Activated T-cell treated with anti-CD3 and anti-CD28 coated beads, Interleukin-2, amount 50 U/mL, for 72 hours (primary cell): ENCODE results near the gene POLN. TPM values are rescaled to one million over a fixed set of nuclear protein-coding genes. Genes with fewer than 3 reads are reported as not detected.

Source experiments
- ATAC-seq, 2 donors: fragments of 150-1000 bp; cut with Tn5 transposase; replicated peaks in 1 of 2; 2 replicates each; pipeline ENCODE4 v1.10.0; 2021; ENCODE audit warnings: moderate library complexity in 2 of 2, mild to moderate bottlenecking in 1 of 2
- DNase-seq, 2 donors: peaks; one replicate each; pipeline ENCODE4 v3.0.0; 2021 to 2022; ENCODE audit warnings: mixed read lengths in 1 of 2
- H3K27ac Mint-ChIP-seq: one replicate; pipeline ENCODE4 v1.8.0; 2022; ENCODE audit warnings: mild to moderate bottlenecking, moderate library complexity, mixed read lengths
- H3K27me3 Mint-ChIP-seq: one replicate; pipeline ENCODE4 v1.8.0; 2022; ENCODE audit warnings: low read depth, mixed read lengths
- H3K36me3 Mint-ChIP-seq, 2 donors: one replicate each; pipeline ENCODE4 v1.8.0; 2022; ENCODE audit warnings: mixed read lengths in 2 of 2, mild to moderate bottlenecking in 1 of 2; ENCODE audit not compliant: insufficient read depth in 2 of 2
- H3K4me1 Mint-ChIP-seq: one replicate; pipeline ENCODE4 v1.8.0; 2022; ENCODE audit warnings: low read depth, mixed read lengths
- H3K4me3 Mint-ChIP-seq, 2 donors: one replicate each; pipeline ENCODE4 v1.8.0; 2022; ENCODE audit warnings: mild to moderate bottlenecking in 2 of 2, mixed read lengths in 2 of 2, moderate library complexity in 2 of 2
- H3K9me3 Mint-ChIP-seq, 2 donors: one replicate each; pipeline ENCODE4 v1.8.0; 2022; ENCODE audit warnings: mixed read lengths in 2 of 2
- total RNA-seq, 2 donors: library from RNA; stranded (reverse); gene quantifications; one replicate each; pipeline ENCODE4 v1.2.3, GENCODE V29; 2022

The POLN gene
- total RNA-seq, 2 donors from 2014 or later, result 4.6 TPM

- H3K4me1 Mint-ChIP-seq, result no peaks in the 10 kb centered on the region
- H3K4me3 Mint-ChIP-seq, result no peak overlapping the region
- ATAC-seq (no peak), DNase-seq (no peak)
- H3K27ac Mint-ChIP-seq, result no peak overlapping the region
- peaks cover 14% of the 10 kb centered on the region for H3K27me3 Mint-ChIP-seq
- peaks cover 0 to 1% of the 10 kb centered on the region in 2 donors for H3K36me3 Mint-ChIP-seq
- no peaks in the 10 kb centered on the region for H3K9me3 Mint-ChIP-seq
These were observed 195.6 kb downstream of the POLN start for GRCh38 chr4:2046031-2046961.

- Mint-ChIP-seq H3K4me3 (no peak overlapping the region), H3K27ac (no peak overlapping the region), H3K36me3 (peaks cover 0 to 1% of the 10 kb centered on the region in 2 donors), H3K27me3 (peaks cover 6% of the 10 kb centered on the region), H3K9me3 (no peaks in the 10 kb centered on the region), H3K4me1 (no peaks in the 10 kb centered on the region)
- ATAC-seq (no peak), DNase-seq (no peak)
These were observed 196.4 kb downstream of the POLN start for GRCh38 chr4:2045518-2045951.

- peaks cover 10% of the 10 kb centered on the region for H3K27me3 Mint-ChIP-seq
- H3K36me3 Mint-ChIP-seq, result peaks cover 1% of the 10 kb centered on the region in 2 donors
These were observed 197.1 kb downstream of the POLN start for GRCh38 chr4:2044542-2045517.

GRCh38 chr4:2044119-2044485, 197.8 kb downstream of the POLN start:
- H3K4me3 Mint-ChIP-seq, result peak overlapping the region in 1 of 2 donors; percentile 31
- DNase-seq (no peak), ATAC-seq (no peak)
- peaks cover 16% of the 10 kb centered on the region for H3K27me3 Mint-ChIP-seq
- H3K4me1 Mint-ChIP-seq, result no peaks in the 10 kb centered on the region
- H3K36me3 Mint-ChIP-seq, result peaks cover 2% of the 10 kb centered on the region in 2 donors
- no peak overlapping the region for H3K27ac Mint-ChIP-seq
- no peaks in the 10 kb centered on the region for H3K9me3 Mint-ChIP-seq

More at GRCh38 chr4:2044542-2045517, 197.1 kb downstream of the POLN start:
- Mint-ChIP-seq H3K27ac (no peak overlapping the region), H3K9me3 (no peaks in the 10 kb centered on the region), H3K4me1 (no peaks in the 10 kb centered on the region), H3K4me3 (no peak overlapping the region)
- DNase-seq (no peak), ATAC-seq (no peak)

GRCh38 chr4:2043396-2044118, 198.4 kb downstream of the POLN start:
- Mint-ChIP-seq H3K4me1 (no peaks in the 10 kb centered on the region), H3K27me3 (peaks cover 21% of the 10 kb centered on the region), H3K36me3 (peaks cover 2% of the 10 kb centered on the region in 2 donors), H3K4me3 (peak overlapping the region in 1 of 2 donors; percentile 31), H3K27ac (no peak overlapping the region), H3K9me3 (no peaks in the 10 kb centered on the region)
- no peak for ATAC-seq
- no peak for DNase-seq

GRCh38 chr4:2042947-2043395, 198.9 kb downstream of the POLN start:
- Mint-ChIP-seq H3K27me3 (peaks cover 23% of the 10 kb centered on the region), H3K36me3 (peaks cover 2% of the 10 kb centered on the region in 2 donors), H3K9me3 (no peaks in the 10 kb centered on the region), H3K4me1 (no peaks in the 10 kb centered on the region), H3K27ac (no peak overlapping the region), H3K4me3 (peak overlapping the region; percentile 74 to 78)
- no peak for DNase-seq
- no peak for ATAC-seq

GRCh38 chr4:2042204-2042946, 199.5 kb downstream of the POLN start:
- Mint-ChIP-seq H3K9me3 (no peaks in the 10 kb centered on the region), H3K27me3 (peaks cover 23% of the 10 kb centered on the region), H3K36me3 (peaks cover 2% of the 10 kb centered on the region in 2 donors), H3K4me3 (peak overlapping the region; percentile 74 to 78), H3K4me1 (no peaks in the 10 kb centered on the region), H3K27ac (no peak overlapping the region)
- ATAC-seq, result peak; percentile 65 to 70
- peak; percentile 59 for DNase-seq

GRCh38 chr4:2041239-2042130, 200.4 kb downstream of the POLN start:
- peak; percentile 84 for ATAC-seq
- no peak overlapping the region for H3K27ac Mint-ChIP-seq
- peak overlapping the region; percentile 86 to 89 for H3K4me3 Mint-ChIP-seq
- peaks cover 2% of the 10 kb centered on the region in 2 donors for H3K36me3 Mint-ChIP-seq
- peak; percentile 88 to 89 for DNase-seq
- no peaks in the 10 kb centered on the region for H3K4me1 Mint-ChIP-seq
- H3K27me3 Mint-ChIP-seq, result peaks cover 27% of the 10 kb centered on the region
- no peaks in the 10 kb centered on the region for H3K9me3 Mint-ChIP-seq

- ATAC-seq (no peak), DNase-seq (no peak)
- H3K9me3 Mint-ChIP-seq, result no peaks in the 10 kb centered on the region
- no peak overlapping the region for H3K27ac Mint-ChIP-seq
- no peaks in the 10 kb centered on the region for H3K4me1 Mint-ChIP-seq
- peak overlapping the region; percentile 41 to 69 for H3K4me3 Mint-ChIP-seq
- H3K27me3 Mint-ChIP-seq, result peaks cover 33% of the 10 kb centered on the region
- H3K36me3 Mint-ChIP-seq, result peaks cover 2% of the 10 kb centered on the region in 2 donors
These were observed 201.3 kb downstream of the POLN start for GRCh38 chr4:2040391-2041238.

- ATAC-seq (no peak), DNase-seq (no peak)
- H3K27ac Mint-ChIP-seq, result no peak overlapping the region
- H3K27me3 Mint-ChIP-seq, result peaks cover 35% of the 10 kb centered on the region
- H3K4me3 Mint-ChIP-seq, result no peak overlapping the region
- H3K9me3 Mint-ChIP-seq, result no peaks in the 10 kb centered on the region
- H3K36me3 Mint-ChIP-seq, result peaks cover 2% of the 10 kb centered on the region in 2 donors
- no peaks in the 10 kb centered on the region for H3K4me1 Mint-ChIP-seq
These were observed 205.1 kb downstream of the POLN start for GRCh38 chr4:2036866-2037265.
